ENCODE results near the gene GTF2A1. TPM values are rescaled to one million over a fixed set of nuclear protein-coding genes. Genes with fewer than 3 reads are reported as not detected.

Gene GTF2A1
- polyA plus RNA-seq, 3 donors = 7.9 to 15.8 (median 9.2) TPM

GRCh38 chr14:81260732-81261131, 40.0 kb upstream of the GTF2A1 start:
- no peak overlapping the region for H3K4me3 ChIP-seq (replicated peaks in 1 of 3; ENCODE audit: low read depth in 2 of 3, low read length in 3 of 3)
- no CpG with 5 or more reads among the region's 3 CpGs for WGBS (ENCODE audit: insufficient coverage)
- Mint-ChIP-seq H3K36me3 (no peaks in the 10 kb centered on the region), H3K27me3 (ENCODE audit: low read depth in 3 of 3) (no peaks in the 10 kb centered on the region), H3K9me3 (peaks cover 0 to 6% (median 0%) of the 10 kb centered on the region in 7 donors), H3K4me1 (peaks cover 8% of the 10 kb centered on the region), H3K27ac (no peak overlapping the region), H3K4me3 (no peak overlapping the region)
- no peaks in the 10 kb centered on the region for H3K36me3 ChIP-seq (replicated peaks in 1 of 2; ENCODE audit: control insufficient read depth in 1 of 2, insufficient read depth in 2 of 2, low read length in 2 of 2)
- no peak overlapping the region for H3K9ac ChIP-seq (ENCODE audit: insufficient read depth, low read length, poor library complexity, severe bottlenecking)
- intact Hi-C loops (cut with micrococcal nuclease) = no loop called here
- no peaks in the 10 kb centered on the region for H3K79me2 ChIP-seq (ENCODE audit: insufficient read depth, low read length)
- no peak overlapping the region for H3K27ac ChIP-seq (ENCODE audit: low read depth in 1 of 2, low read length in 2 of 2)
- DNase-seq = no peak
- H4K20me1 ChIP-seq (ENCODE audit: insufficient read depth, low read length) = no peaks in the 10 kb centered on the region
- H2AFZ ChIP-seq (ENCODE audit: insufficient read depth, low read depth, low read length, poor library complexity, severe bottlenecking) = no peak overlapping the region
- no peaks in the 10 kb centered on the region for H3K27me3 ChIP-seq (ENCODE audit: control insufficient read depth in 2 of 2, insufficient read depth in 2 of 2, low read length in 2 of 2)
- TF ChIP-seq CTCF (IDR thresholded peaks at IDR 0.05) = no peak
- H3K9me3 ChIP-seq (replicated peaks in 1 of 2; ENCODE audit: control insufficient read depth in 1 of 2, insufficient read depth in 1 of 2, low read length in 2 of 2) = no peaks in the 10 kb centered on the region
- no peak overlapping the region for H3K4me2 ChIP-seq (replicated peaks; ENCODE audit: extremely low read depth, low read length, poor library complexity, severe bottlenecking)
- H3K4me1 ChIP-seq (ENCODE audit: control insufficient read depth in 1 of 2, insufficient read depth in 2 of 2, low read length in 2 of 2) = peaks cover 0 to 3% of the 10 kb centered on the region in 2 donors

DNA sequence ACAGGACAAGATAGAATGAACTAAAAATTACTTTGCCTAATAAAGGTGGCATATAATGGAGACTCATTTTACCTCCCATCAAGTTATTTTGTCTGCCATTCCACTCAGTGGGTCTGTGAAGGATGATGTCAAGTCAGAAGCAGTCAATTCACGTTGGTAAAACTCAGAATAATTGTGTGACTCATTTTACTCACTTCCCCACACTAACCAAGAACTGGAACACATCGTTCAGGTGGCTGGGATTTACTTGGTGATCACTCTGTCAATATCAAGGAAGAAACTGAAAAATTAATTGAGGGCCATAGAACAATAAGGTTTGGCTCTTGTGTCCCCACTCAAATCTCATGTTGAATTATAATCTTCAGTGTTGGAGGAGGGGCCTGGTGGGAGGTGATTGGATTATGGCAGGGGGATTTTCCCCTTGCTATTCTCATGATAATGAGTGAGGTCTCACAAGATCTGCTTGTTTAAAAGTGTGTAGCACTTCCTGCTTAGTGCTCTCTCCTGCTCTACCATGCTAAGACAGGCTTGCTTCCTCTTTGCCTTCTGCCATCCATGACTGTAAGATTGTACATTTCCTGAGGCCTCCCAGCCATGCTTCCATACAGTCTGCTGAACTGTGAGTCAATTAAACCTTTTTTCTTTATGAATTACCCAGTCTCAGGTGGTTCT, 35.7 kb upstream of the GTF2A1 start:
- H3K4me3 ChIP-seq (replicated peaks in 1 of 3; ENCODE audit: low read depth in 2 of 3, low read length in 3 of 3) = no peak overlapping the region
- no peak for TF ChIP-seq CTCF (IDR thresholded peaks at IDR 0.05)
- H3K4me1 ChIP-seq (ENCODE audit: control insufficient read depth in 1 of 2, insufficient read depth in 2 of 2, low read length in 2 of 2) = peaks cover 0 to 3% of the 10 kb centered on the region in 2 donors
- no peaks in the 10 kb centered on the region for H3K36me3 ChIP-seq (replicated peaks in 1 of 2; ENCODE audit: control insufficient read depth in 1 of 2, insufficient read depth in 2 of 2, low read length in 2 of 2)
- no peaks in the 10 kb centered on the region for H3K27me3 Mint-ChIP-seq (ENCODE audit: low read depth in 3 of 3)
- no peaks in the 10 kb centered on the region for H3K79me2 ChIP-seq (ENCODE audit: insufficient read depth, low read length)
- intact Hi-C loops (cut with micrococcal nuclease) = no loop called here
- no peaks in the 10 kb centered on the region for H3K27me3 ChIP-seq (ENCODE audit: control insufficient read depth in 2 of 2, insufficient read depth in 2 of 2, low read length in 2 of 2)
- no peaks in the 10 kb centered on the region for H3K36me3 Mint-ChIP-seq
- H2AFZ ChIP-seq (ENCODE audit: insufficient read depth, low read depth, low read length, poor library complexity, severe bottlenecking) = peak overlapping the region; percentile 6
- no peak overlapping the region for H3K27ac ChIP-seq (ENCODE audit: low read depth in 1 of 2, low read length in 2 of 2)
- H3K9me3 Mint-ChIP-seq = peaks cover 0 to 6% (median 0%) of the 10 kb centered on the region in 7 donors
- no CpG with 5 or more reads among the region's 2 CpGs for WGBS (ENCODE audit: insufficient coverage)
- H3K4me2 ChIP-seq (replicated peaks; ENCODE audit: extremely low read depth, low read length, poor library complexity, severe bottlenecking) = no peak overlapping the region
- no peaks in the 10 kb centered on the region for H4K20me1 ChIP-seq (ENCODE audit: insufficient read depth, low read length)
- no peak overlapping the region for H3K9ac ChIP-seq (ENCODE audit: insufficient read depth, low read length, poor library complexity, severe bottlenecking)
- peak overlapping the region in 4 of 7 donors; percentile 42 to 65 (median 54) for H3K27ac Mint-ChIP-seq
- H3K9me3 ChIP-seq (replicated peaks in 1 of 2; ENCODE audit: control insufficient read depth in 1 of 2, insufficient read depth in 1 of 2, low read length in 2 of 2) = no peaks in the 10 kb centered on the region
- DNase-seq = peak; percentile 18 to 53 (median 22)
- H3K4me3 Mint-ChIP-seq = no peak overlapping the region
- H3K4me1 Mint-ChIP-seq = peaks cover 8% of the 10 kb centered on the region

Measured in CD14-positive monocyte (primary cell).